Activated CD4-positive, CD25-positive, alpha-beta regulatory T cell treated with anti-CD3 and anti-CD28 coated beads, Interleukin-2, amount 50 U/mL, for 72 hours (primary cell): ENCODE measurements around the gene C2CD4B.

Experiments
- DNase-seq: peaks from one replicate; pipeline ENCODE4 v3.0.0; 2021

Gene C2CD4B

DNA sequence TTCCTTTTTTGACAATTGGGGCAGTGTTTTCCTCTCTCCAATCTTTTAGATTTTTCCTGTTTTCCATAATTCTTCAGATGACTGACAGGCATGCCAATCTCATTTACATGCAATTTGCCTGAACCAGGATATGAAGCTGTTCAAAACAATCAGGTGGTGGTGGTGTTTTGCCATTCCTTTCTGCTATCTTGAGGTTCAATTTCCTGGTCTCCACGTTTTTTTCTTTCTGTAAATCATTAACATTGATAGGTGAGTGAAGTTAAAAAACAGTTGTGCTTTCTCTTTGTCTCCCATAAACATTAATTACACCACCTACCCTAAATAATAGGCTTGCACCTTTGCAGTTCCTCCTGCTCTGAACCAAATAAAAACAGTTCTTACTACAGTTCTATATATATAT is 49.2 kb downstream of the C2CD4B start:
- DNase-seq: no peak
